Measurements from ENCODE around the gene KLHL15.
"Not testable (repeated sequence)": the region's sequence is repeated elsewhere in the genome, so short reads cannot be mapped to it uniquely, and the experiment has no call there.

KLHL15 gene

GRCh38 chrX:24018809-24019208 is 8.2 kb downstream of the KLHL15 start:
- no peak for DNase-seq (ENCODE audit: low read depth in 1 of 2, low spot score in 1 of 2)

DNA sequence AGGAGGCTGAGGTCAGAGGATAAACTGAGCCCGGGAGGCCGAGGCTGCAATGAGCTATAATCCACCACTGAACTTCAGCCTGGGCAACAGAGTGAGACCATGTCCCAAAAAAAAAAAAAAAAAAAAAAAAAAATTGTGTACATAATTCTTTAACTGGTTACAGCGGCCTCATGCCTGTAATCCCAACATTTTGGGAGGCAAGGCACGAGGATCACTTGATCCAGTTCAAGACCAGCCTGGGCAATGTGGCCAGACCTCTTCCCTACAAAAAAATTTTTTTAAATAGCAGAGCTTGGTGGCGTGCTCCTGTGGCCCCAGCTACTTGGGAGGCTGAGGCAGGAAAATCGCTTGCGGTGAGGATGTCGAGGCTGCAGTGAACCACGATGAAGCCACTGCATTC is 9.3 kb downstream of the KLHL15 start:
- no peak for DNase-seq (ENCODE audit: low read depth in 1 of 2, low spot score in 1 of 2)

- peak in 1 of 2 donors; percentile 25 for DNase-seq (ENCODE audit: low read depth in 1 of 2, low spot score in 1 of 2)
Observed at GRCh38 chrX:24014388-24015018, 12.5 kb downstream of the KLHL15 start.

DNA sequence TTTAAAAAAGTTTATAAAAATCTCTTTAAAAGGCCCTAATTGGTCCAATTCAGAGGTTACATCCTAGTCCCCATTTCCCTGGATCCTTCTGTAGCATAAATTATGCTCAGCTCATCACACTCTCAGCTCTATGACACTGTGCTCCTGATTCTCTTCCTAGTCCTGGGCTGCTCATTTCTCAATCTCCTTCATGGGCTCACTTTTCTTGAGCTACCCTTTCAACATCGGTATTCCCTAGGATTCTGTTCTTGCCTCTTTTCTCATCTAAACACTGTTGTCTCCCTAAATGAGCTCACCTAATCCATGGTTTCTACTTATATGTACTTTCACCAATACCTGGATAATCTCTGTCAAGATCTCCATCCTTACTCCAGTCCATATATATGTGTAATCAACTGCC is 14.7 kb downstream of the KLHL15 start:
- no peak for DNase-seq (ENCODE audit: low read depth in 1 of 2, low spot score in 1 of 2)

DNA sequence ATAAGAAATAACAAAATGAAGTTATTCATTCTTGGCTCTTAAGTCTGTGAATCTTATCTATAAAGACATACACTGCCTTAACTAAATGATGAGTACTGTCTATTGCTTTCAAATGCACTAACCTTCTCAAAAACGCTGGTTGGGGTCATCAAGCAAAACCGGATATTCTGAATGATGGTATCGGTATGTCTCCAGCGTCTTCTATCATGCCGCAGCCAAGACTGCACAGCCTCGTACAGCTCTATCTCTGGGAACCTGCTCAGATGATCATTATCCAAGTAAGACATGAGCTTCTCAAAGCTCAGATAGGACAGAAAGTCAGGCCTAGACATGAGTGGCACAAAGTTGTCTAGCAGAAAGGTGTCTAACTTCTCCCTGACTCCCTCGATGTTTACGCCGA is 21.1 kb downstream of the KLHL15 start:
- no peak for DNase-seq (ENCODE audit: low read depth in 1 of 2, low spot score in 1 of 2)

DNA sequence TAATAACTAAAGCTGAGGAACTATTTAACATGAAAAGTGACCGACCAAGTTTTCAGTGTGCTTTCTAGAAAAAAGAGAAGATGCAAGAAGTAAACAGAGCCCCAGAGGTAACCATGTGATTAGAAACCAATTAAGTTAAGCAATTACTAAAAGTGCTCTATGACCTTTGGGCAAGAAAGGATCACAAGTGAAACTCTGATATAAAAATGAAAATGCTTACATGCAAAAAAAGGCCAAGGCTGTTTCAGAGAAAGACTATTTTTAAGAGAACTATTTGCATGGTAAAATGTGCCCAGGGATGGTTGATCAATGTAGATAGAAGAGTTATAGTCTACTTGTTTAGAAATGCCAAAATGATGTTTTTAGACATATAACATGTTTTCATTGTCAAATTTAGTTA is 22.0 kb downstream of the KLHL15 start:
- no peak for DNase-seq (ENCODE audit: low read depth in 1 of 2, low spot score in 1 of 2)

- no peak for DNase-seq (ENCODE audit: low read depth in 1 of 2, low spot score in 1 of 2)
Observed at GRCh38 chrX:24002792-24003191, 24.2 kb downstream of the KLHL15 start.

GRCh38 chrX:24002167-24002566 is 24.8 kb downstream of the KLHL15 start:
- no peak for DNase-seq (ENCODE audit: low read depth in 1 of 2, low spot score in 1 of 2)

- DNase-seq (ENCODE audit: low read depth in 1 of 2, low spot score in 1 of 2), result no peak
Observed at GRCh38 chrX:23999671-24000070, 27.3 kb downstream of the KLHL15 start.

GRCh38 chrX:23993012-23993633 is 33.9 kb downstream of the KLHL15 start:
- no peak for DNase-seq (ENCODE audit: low read depth in 1 of 2, low spot score in 1 of 2)

GRCh38 chrX:23992431-23992830 is 34.6 kb downstream of the KLHL15 start:
- DNase-seq (ENCODE audit: low read depth in 1 of 2, low spot score in 1 of 2), result no peak

DNA sequence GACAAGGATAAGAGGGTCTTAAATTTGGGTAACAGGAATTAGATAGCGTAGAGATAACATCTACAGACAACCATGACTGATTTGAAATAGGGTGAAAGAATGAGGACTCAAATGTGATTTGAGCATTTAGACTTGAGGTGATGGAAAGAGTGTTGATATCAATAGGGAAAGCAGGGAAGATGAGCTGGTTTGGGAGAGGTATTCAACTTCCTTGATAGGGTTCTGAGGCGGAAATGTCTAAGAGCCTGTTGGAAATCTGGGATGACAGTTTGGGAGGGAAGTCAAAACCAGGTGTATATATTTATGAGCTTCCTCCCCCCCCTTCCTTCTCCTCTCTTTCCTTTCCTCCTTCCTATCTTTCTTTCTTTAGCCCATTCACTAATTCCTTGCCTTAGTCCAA is 36.5 kb downstream of the KLHL15 start:
- DNase-seq (ENCODE audit: low read depth in 1 of 2, low spot score in 1 of 2), result no peak

DNA sequence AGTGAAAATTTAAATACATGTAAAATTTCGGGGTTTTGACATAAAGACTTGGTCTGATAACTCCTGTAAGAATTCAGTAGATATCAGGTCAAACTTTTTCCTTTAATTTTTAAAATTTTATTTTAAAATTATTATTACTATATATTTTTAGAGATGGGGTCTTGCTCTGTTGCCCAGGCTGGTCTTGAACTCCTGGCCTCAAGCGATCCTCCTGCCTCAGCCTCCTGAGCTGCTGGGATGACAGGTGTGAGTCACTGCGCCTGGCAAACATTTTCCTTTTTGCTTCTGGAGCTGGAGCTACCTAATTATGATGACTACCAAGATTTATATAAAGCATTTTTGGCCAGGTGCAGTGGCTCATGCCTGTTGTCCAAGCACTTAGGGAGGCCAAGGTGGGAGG is 37.3 kb downstream of the KLHL15 start:
- DNase-seq (ENCODE audit: low read depth in 1 of 2, low spot score in 1 of 2), result no peak

GRCh38 chrX:23982891-23983290 is 44.1 kb downstream of the KLHL15 start:
- no peak for DNase-seq (ENCODE audit: low read depth in 1 of 2, low spot score in 1 of 2)

DNA sequence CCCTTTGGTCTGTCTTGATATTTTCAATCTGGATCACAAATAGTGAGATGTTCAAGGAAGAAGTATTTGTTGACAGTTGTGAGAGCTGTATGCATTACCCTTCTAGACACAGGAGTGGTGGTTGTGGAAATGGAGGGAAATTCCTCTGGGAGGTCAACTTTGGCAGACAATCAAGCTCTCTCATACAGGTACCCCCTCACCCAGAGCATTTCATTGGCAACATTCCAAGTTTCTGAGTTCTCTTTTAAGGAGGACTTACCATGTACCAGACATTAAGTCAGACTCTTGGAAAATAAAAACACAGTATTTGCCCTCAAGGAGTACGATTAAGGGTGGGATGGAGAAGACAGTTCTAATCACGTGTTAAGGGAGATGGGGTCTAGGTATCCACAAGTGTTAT is 45.3 kb downstream of the KLHL15 start:
- DNase-seq (ENCODE audit: low read depth in 1 of 2, low spot score in 1 of 2), result no peak

- DNase-seq (ENCODE audit: low read depth in 1 of 2, low spot score in 1 of 2), result no peak
Observed at GRCh38 chrX:23981222-23981621, 45.8 kb downstream of the KLHL15 start.

DNA sequence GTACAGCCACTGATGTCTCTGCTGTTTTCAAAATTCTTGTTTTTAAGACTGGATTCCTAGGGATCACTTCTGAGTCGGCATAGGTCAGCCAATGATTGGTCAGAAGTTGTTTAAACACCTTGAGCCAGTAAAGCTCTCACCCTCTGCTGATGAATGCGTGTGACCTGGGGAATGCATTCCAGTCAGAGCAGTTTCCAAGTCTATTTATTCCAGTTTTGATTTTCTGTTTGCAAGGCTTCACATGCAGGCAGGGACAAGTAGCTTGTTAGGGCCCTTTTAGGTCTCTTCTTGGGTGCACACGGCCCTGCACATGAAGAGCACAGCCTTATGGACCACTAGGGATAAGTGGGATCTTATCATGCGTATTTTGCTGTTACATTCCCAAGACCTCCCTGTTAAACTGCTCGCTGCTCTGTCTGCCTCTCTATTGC is 47.0 kb downstream of the KLHL15 start:
- no peak for DNase-seq (ENCODE audit: low read depth in 1 of 2, low spot score in 1 of 2)

- no peak for DNase-seq (ENCODE audit: low read depth in 1 of 2, low spot score in 1 of 2)
Observed at GRCh38 chrX:23978491-23978890, 48.5 kb downstream of the KLHL15 start.

DNA sequence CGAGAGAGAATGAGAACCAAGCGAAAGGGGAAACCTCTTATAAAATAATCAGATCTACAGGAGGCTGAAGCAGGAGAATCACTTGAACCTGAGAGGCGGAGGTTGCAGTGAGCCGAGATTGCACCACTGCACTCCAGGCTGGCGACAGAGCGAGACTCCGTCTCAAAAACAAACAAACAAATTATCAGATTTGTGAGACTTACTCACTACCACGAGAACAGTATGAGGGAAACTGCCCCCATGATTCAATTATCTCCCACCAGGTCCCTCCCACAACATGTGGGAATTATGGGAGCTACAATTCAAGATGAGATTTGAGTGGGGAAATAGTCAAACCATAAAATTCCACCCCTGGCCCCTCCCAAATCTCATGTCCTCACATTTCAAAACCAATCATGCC is 61.4 kb downstream of the KLHL15 start:
- DNase-seq (ENCODE audit: low read depth in 1 of 2, low spot score in 1 of 2), result not testable (repeated sequence)

GRCh38 chrX:23964191-23964590 is 62.8 kb downstream of the KLHL15 start:
- DNase-seq (ENCODE audit: low read depth in 1 of 2, low spot score in 1 of 2), result no peak

GRCh38 chrX:23959781-23960180 is 67.2 kb downstream of the KLHL15 start:
- DNase-seq (ENCODE audit: low read depth in 1 of 2, low spot score in 1 of 2), result no peak

DNA sequence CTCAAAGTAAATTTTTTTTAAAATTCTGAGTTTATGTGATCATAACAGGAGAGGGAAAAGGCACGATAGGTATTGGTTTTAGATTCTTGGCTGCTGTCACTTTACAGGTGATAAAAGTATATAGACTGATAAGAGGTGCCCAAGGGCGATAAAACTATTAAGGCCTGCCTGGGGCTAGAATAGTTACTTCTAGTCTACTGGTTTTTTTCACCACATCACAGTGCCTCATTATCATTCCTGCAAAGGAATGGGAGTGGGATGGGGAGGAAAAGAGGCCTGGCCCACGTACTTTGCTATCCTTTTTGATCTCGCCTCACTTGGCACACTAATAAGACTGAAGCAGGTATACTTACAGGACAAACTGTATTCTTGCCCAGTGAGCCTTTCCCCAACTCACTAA is 72.6 kb downstream of the KLHL15 start:
- no peak for DNase-seq (ENCODE audit: low read depth in 1 of 2, low spot score in 1 of 2)

GRCh38 chrX:23953908-23954269 is 73.1 kb downstream of the KLHL15 start:
- no peak for DNase-seq (ENCODE audit: low read depth in 1 of 2, low spot score in 1 of 2)
